GM18505 (cell line): ENCODE results near the gene ASTL.
"Not testable (repeated sequence)": the region's sequence is repeated elsewhere in the genome, so short reads cannot be mapped to it uniquely, and the experiment has no call there.

Experiments used
- ATAC-seq: cut with Tn5 transposase; IDR thresholded peaks from one replicate; pipeline ENCODE4 v1.9.1; 2021; ENCODE audit not compliant: unreplicated experiment
- POLR2A ChIP-seq: IDR thresholded peaks from 4 replicates; pipeline ENCODE4 v1.6.1; 2011; ENCODE audit warnings: borderline replicate concordance; ENCODE audit not compliant: insufficient read depth, insufficient read length; ENCODE audit errors: extremely low read depth

The ASTL gene

GRCh38 chr2:96146153-96146880 lies 8.0 kb upstream of the ASTL start:
- ATAC-seq, result peak; percentile 21
- TF ChIP-seq POLR2A, result peak; percentile 67

GRCh38 chr2:96145848-96146152 lies 7.5 kb upstream of the ASTL start:
- no peak for TF ChIP-seq POLR2A

GRCh38 chr2:96145036-96145847 lies 6.9 kb upstream of the ASTL start, which contains the start of gene DUSP2:
Gene DUSP2, minus strand, starts transcription at chr2:96145440. Its CDS starts 86 bp downstream, at chr2:96145354.
- peak; percentile 53 for ATAC-seq
- TF ChIP-seq POLR2A, result peak; percentile 100

More at GRCh38 chr2:96145848-96146152, 7.5 kb upstream of the ASTL start:
- no peak for ATAC-seq

DNA sequence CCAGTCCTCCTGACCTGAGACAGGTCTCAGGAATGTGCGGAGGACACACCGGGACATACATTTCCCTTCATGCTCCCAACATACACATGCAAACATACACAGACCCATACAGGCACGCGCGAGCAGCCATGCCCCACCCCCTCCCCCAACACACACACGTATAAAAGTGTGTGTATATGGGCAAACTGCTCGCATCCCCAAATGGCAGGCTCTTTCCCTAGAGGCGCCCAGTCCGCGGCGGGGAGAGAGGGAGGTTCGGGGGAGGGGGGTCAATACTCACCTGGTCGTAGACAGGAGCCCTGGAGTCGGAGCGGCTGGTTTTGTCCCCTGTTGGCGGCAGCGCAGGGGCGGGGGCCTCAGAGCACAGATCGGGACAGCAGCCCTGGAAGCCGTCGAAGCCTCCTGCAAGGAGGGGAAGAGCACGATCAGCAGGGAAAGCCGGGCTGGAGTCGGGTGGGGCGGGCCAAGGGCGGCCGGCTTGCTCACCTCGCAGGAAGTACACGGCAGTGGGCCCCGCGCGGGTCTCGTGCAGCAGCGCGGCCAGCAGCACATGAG lies 6.3 kb upstream of the ASTL start:
- peak; percentile 12 for TF ChIP-seq POLR2A
- peak; percentile 1 for ATAC-seq

GRCh38 chr2:96143848-96144480 lies 5.7 kb upstream of the ASTL start:
- TF ChIP-seq POLR2A, result no peak
- ATAC-seq, result no peak

GRCh38 chr2:96143231-96143847 lies 5.0 kb upstream of the ASTL start:
- no peak for ATAC-seq
- TF ChIP-seq POLR2A, result peak; percentile 64

- peak; percentile 84 for TF ChIP-seq POLR2A
- no peak for ATAC-seq
Observed at GRCh38 chr2:96142217-96143113, 4.2 kb upstream of the ASTL start.

GRCh38 chr2:96141624-96141967 lies 3.3 kb upstream of the ASTL start:
- ATAC-seq, result not testable (repeated sequence)

- ATAC-seq, result no peak
- TF ChIP-seq POLR2A, result peak; percentile 61
Observed at GRCh38 chr2:96140941-96141623, 2.8 kb upstream of the ASTL start.

DNA sequence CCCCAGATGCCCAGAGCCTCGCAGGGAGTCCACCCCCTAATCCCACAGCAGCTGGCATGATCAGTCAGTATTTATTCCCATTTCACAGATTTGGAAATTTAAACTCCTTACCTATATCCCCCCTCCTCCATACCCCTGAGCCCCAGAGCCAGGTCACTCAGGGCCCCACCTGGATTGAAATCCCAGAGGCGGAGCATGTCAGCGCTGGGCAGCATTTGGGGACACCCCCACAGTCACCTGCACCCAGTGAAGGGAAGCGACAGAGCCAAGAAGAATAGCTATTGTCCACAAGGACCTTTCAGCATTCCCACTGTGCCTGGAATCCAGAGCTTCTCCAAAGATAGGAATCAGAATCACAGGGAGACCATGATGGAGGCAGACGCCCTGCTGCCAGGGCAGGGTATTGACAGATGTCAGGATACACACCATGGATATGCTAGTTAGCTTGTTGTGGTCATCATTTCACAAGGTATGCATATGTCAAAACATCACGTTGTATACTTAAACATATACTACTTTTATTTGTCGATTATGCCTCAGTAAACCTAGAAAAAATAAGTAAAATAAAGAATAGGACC lies 968 bp upstream of the ASTL start:
- no peak for ATAC-seq

DNA sequence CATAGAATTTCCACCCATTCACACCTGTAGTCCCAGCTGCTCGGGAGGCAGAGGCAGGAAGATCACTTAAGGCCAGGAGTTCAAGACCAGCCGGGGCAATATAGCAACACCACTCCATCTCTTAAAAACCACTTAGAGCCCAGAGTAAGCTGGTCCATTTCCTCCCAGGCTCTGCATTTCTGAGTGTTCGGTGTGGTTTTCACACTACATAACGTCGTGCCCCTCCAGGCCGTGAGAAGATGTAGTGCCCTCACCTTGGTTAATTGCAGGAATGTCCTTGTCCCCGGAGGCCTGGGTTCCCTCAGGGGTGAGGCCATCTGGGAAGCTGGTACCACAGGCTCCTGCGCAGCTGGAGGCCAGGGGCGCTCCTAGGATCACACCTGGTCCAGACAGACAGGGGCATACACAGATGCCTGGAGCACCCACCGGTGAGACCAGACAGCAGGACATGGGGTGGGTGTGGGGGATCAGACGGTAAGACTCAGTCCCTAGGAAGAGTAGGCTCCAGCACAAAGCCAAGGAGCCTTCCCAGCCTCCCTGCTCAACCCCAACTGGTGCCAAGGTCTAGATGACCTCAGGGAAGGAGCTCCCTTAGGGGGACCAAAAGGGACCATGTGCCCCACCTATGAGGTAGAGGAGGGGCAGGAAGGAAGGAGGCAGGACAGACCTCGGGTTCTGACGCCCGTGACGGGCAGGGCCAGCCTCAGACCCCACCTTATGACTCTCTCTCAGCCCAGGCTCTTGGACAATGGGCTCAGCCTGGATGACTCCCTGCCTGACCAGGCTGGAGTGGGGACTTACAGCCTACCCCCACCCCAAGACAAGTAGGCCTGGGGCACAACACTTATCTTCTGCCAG lies 752 bp downstream of the ASTL start:
- no peak for ATAC-seq

More for the DNA sequence above, 968 bp upstream of the ASTL start:
- TF ChIP-seq POLR2A, result no peak

More for the DNA sequence above, 752 bp downstream of the ASTL start:
- TF ChIP-seq POLR2A, result peak; percentile 24
